ENCODE data around the gene CYP51A1.
"Not testable (repeated sequence)": the region's sequence is repeated elsewhere in the genome, so short reads cannot be mapped to it uniquely, and the experiment has no call there.

CYP51A1 gene

DNA sequence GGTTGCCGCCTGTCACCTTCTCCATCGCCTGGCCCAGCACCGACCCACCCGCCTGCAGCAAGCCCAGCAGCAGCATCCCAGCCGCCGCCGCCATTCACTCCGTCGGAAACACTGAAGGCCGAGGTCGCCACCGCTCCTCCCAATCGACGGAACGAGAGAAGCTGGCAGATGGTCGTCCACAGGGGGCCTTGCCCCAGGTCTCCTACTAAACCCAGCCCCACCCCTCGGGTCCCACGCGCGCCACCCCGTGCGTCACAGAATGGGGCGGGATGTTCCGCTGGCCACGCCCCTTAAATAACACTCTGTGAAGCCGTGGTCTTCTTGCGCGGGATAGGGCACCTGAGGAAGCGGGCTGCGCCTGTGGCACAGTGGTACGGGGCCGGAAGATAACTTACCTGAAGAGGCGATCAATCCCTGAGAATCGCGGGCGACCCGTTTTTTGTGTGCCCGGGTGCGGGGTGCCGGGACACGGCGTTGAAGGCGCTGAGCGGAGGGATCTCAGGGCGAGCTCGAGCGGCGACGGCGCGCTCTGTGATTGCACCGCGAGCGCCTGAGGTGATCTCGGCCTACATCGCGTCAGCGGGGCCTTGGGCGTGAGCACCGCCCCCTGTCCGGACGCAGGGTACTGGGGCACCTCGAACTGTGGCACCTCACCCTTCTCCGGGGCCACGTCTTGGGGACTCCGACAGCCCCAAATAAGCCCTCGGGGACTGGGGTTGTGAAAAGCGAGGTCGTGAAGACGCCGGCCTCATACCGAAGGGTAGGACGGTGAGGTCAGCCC lies at the start of gene CYP51A1:
TSS of gene CYP51A1 (minus strand) at position 207 of the 781 bp plus-strand sequence. CDS start at position 94, 113 bp downstream.
- peak; percentile 85 for DNase-seq

DNA sequence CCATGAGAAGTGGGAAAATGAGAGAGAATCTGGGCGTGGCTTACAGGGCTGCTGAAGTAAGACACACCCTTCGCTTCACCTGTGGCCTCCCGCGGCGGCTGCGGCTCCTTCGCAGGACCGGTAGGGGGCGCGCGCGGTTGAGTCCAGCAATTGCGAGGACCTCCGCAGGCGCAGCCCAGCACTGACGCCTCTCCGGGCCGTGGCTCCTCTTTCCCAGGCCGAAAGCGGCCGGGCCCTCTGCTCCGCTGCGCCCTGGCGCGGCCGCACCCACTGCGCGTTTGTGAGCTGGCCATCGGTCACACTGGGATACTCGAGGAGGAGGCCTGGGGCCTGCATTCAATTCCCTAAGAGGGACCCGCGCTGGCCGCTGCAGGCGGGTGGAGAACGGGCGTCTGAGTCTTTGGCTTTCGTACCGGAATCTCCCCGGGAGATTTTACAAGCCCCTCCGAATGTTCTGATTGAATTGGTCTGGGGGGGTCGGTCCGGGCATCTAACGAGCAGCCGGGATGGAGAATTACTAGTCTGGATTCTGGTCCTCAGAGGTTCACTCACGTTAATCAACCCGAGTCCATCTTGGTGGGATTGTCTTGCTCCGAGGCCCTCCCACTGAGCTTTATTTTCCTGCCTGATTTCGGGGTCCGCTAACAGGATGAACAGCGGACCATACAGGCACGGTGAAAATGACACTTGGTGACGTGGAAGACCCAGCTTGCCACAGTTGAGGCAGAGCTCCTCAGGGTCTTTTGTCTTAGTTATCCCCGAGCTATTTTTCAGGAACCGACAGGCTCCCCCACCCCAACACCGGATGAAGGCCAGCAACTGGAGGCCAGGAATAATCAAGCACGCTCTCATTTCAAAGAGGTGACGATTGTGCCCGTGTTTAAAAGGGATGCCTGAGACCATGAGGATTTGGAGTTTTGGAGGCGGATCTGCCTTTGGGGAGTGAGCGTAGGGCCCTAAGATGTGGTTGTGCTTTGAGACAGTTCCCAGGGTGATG lies 44.9 kb upstream of the CYP51A1 start, which contains the start of gene LRRD1:
TSS of gene LRRD1 (minus strand) at position 215 of the 997 bp plus-strand sequence. CDS start 13,940 bp downstream, outside the sequence.
- peak; percentile 75 for DNase-seq

DNA sequence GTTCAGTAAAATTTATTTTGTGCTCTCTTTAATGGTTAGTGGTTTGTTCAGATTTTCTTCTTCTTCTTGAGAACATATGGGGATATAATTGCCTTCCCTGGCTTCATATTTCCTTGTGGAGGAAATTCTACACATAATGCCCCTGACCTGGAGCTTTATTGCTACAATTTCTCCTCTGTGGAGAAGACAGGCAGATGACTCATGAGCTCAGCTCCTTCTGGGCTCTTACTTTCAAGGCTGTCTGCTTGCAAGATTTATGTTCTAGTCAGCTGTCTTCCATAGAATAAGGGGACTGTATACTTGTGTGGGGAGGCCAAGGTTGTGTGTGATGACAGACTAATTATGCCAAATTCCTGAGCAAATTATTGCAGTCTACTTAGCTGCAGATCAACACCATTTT lies 43.1 kb upstream of the CYP51A1 start:
- DNase-seq = no peak

DNA sequence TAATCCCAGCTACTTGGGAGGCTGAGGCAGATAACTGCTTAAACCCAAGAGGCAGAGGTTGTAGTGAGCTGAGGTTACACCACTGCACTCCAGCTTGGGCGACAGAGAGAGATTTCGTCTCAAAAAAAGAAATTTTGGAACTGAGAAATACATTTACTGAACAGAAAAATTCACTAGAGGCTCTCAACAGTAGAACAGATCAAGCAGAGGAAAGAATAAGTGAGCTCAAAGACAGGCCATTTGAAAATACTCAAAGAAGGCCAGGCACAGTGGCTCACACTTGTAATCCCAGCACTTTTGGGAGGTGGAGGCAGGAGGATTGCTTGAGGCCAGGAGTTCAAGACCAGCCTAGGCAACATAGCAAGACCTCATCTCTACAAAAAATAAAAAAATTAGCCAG lies 35.3 kb upstream of the CYP51A1 start:
- DNase-seq = not testable (repeated sequence)

DNA sequence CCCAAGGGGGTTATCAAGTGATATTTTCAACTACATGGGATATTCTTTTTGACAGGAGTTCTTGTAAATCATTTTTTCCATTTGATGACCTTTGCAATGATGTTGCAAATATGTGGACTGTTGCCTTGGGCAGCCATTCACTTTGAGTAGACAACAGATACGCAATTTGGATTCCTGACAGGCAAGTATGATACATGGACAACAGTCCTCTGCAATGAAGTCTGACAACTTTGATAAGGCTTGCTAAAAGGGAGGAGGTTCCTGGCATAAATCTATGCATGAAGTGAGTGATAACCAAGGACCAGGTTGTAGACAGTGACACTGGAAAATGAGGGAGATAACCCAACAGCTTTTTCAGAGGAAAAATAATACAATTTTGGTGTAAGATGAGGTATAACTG lies 27.0 kb upstream of the CYP51A1 start:
- no peak for DNase-seq

DNA sequence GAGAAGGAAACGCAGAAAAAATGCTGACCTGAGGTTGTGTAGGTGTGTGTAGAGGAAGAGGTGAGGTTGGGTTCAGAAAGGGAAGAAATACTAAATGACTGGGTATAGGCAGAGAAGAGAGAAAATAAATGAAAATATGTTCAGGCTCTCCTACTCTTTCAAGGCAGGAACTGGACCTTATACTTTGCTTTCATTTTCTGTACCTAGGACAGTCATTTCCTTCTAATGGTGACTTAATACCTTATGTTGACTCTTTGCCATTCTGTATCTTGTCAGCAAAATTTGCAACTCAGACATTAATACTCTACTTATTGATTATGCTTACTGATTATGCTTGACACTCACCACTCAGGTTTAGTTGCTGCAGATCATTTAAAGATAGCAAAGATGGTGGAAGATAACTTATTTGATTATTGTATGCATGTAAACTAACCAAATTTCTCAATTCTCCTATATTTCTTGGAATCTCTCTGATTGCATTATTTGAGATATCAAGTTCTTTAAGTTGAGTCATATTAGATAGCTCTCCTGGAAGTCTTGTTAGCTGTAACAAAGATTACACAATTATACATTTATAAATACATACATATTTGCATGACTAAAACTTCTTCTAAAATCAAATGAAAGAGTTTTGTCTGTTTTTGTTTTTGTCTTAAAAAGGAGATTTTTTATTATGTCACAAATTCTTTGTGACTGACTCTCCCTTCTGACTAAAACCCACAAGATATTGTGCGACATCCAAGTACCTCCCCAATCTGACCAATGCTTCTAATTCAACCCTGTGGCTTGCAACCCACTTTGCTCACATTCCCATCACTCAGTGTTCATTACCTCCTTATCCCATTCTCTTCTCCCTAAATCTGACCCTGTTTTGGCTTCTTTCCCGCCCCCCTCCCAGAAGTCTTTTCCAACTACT lies 24.6 kb upstream of the CYP51A1 start:
- DNase-seq = no peak

DNA sequence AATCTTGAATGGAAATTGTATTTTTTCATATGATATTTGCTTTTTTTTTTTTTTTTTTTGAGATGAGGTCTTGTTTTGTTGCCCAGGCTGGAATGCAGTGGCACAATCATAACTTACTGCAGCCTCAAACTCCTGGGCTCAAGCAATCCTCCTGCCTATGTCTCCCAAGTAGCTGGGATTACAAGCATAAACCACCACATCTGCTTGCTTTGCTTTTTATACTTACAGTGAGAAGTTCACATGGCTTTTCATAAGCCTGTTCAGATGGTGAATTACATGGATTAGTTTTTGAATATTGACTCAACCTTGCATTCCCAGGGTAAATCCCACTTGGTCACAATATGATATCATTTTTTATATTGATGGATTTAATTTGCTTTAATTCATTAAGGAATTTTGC lies 22.7 kb upstream of the CYP51A1 start:
- DNase-seq = no peak

DNA sequence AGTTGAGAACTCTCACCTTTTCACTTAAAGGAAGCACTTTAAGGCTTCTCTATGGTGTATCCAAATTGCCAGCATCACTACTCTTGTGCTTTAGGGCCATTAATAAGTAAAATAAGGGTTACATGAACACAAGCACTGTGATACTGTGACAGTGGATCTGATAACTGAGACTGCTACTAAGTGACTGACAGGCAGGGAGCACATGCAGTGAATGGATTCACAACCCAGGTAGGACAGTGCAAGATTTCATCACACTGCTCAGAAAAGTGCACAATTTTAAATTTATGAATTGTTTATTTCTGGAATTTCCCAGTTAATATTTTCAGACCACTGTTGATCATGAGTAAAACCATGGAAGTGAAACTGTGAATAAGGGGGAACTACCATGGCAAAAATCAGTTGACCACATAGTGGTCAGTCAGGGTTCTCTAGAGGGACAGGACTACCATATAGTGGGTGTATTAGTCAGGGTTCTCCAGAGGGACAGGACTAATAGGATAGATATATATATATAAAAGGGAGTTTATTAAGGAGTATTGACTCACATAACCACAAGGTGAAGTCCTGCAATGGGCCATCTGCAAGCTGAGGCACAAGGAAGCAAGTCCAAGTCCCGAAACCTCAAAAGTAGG lies 20.9 kb upstream of the CYP51A1 start:
- no peak for DNase-seq

DNA sequence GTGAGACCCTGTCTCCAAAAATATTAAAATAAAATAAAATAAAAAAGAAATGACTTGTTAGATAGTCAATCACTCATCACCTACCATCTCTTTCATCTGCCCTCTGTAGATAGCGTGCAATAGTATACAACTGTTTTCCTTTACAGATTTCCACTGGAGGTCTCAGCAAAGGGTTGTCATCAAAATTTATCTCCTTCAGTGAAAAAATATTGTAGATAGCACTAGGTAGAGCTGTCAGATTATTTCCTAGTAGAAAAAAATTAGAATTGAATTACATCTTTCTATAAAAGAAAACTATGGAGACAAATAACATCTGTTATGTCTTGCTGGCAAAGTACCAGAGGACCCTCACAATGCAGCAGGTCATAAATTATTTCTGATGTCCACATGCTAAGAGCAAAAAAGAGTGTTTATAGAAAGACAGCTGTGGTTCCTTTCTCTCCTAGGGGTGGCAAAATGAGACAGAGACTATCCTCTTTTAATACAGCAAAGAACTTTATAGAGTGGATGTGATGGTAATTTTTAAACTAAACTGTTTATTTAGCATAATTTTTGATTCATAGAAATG lies 16.3 kb upstream of the CYP51A1 start:
- DNase-seq = no peak

DNA sequence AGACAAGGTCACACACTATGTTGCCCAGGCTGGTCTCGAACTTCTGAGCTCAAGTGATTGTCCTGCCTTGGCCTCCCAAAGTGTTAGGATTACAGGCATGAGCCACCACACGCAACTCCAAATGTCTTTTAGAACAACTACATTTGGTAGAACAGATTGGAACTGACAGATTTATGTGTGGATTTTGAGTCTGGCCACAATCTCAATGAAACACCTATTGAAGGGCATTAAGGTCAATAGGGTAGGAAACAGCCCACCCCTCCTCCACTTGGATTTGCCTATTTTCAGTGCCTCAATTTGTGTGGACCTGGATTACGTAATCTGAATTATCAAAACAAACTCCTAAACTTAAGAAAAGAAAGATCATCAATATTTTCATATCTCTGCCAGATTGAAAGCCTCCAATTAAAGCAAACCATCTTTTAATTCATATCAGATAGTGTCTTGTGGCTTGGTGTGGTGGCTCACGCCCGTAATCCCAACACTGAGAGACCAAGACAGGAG lies 15.5 kb upstream of the CYP51A1 start:
- DNase-seq = no peak

DNA sequence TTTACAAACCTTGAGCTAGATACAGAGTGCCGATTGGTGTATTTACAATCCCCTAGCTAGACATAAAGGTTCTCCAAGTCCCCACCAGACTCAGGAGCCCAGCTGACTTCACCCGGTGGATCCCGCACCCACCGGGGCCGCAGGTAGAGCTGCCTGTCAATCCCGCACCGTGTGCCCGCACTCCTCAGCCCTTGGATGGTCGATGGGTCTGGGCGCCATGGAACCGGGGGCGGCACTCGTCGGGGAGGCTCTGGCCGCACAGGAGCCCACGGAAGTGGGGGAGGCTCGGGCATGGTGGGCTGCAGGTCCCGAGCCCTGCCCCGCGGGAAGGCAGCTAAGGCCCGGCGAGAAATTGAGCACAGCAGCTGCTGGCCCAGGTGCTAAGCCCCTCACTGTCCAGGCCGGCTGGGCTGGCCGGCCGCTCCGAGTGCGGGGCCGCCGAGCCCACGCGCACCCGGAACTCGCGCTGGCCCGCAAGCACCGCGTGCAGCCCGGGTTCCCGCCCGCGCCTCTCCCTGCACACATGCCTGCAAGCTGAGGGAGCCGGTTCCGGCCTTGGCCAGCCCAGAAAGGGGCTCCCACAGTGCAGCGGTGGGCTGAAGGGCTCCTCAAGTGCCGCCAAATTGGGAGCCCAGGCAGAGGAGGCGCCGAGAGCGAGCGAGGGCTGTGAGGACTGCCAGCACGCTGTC lies 9.1 kb upstream of the CYP51A1 start:
- not testable (repeated sequence) for DNase-seq

DNA sequence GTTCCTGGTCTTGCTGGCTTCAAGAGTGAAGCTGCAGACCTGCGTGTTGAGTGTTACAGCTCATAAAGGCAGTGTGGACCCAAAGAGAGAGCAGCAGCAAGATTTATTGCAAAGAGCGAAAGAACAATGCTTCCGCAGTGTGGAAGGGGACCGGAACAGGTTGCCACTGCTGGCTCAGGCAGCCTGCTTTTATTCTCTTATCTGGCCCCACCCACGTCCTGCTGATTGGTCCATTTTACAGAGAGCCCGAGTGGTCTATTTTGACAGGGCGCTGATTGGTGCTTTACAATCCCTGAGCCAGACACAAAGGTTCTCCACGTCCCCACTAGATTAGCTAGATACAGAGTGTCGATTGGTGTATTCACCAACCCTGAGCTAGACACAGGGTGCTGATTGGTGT lies 8.5 kb upstream of the CYP51A1 start:
- DNase-seq = not testable (repeated sequence)

DNA sequence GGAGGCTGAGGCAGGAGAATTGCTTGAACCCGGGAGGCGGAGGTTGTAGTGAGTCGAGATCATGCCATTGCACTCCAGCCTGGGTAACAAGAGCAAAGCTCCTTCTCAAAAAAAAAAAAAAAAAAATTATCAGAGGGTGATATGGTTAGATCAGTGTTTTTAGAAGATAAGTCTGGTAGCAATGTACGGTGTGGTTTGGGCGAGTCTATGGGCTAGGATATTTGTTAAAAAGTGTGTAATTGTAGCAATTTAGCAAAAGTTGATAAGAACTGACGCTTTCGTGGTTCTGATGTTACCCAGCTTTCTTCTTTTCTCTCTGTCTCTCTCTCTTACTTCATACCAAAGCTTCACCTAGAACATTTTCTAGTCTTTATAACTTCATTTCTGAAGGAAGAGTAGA lies 6.9 kb upstream of the CYP51A1 start:
- no peak for DNase-seq

DNA sequence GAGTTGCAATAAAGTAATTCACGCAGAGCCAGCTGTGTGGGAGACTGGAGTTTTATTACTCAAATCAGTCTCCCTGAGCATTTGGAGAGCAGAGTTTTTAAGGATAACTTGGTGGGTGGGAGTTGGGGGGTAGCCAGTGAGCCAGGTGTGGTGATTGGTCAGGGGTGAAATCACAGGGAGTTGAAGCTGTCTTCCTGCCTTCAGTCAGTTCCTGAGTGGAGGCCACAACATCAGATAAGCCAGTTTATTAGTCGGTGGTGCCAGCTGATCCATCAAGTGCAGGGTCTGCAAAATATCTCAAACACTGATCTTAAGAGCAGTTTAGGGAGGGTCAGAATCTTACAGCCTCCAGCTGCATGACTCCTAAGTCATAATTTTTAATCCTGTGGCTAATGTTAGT lies 3.3 kb upstream of the CYP51A1 start:
- DNase-seq = no peak

DNA sequence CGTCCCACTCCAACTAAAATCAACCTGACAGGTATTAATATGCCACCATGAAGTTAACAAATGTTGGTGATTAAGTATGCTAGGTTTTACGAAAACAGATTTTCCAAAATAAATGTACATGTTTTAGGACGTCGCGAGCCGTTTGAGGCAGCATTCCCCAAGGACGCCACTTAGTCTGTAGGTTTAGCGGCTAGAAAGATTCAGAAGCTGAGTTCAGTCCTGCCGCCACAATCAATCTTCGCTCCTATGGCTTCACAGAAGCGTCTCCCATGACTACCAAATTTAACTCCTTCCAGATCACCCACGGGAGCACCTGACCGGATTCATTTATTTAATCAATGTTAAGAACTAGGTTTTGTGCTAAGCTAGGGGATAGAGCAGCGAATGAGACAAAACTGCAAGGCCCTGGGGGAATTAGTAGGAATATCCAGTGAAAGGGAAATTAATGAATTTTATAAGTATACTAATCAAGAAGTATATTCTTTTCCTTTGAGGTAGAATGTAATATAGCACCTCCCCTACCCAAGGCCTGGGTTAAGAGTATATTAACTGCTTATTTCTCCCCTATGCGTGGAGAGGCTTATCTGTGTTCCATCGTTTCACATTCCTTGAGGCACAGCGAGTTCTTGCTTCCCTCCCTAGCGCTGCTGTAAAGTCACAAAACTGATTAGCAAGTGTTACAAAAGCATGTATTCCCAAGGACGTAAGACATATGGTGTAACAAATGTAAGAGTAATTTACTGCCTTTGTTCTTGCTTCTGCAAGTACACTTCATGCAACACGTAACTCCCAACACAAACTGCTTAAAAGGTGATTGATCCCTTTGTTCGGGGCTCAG lies 994 bp upstream of the CYP51A1 start:
- no peak for DNase-seq

DNA sequence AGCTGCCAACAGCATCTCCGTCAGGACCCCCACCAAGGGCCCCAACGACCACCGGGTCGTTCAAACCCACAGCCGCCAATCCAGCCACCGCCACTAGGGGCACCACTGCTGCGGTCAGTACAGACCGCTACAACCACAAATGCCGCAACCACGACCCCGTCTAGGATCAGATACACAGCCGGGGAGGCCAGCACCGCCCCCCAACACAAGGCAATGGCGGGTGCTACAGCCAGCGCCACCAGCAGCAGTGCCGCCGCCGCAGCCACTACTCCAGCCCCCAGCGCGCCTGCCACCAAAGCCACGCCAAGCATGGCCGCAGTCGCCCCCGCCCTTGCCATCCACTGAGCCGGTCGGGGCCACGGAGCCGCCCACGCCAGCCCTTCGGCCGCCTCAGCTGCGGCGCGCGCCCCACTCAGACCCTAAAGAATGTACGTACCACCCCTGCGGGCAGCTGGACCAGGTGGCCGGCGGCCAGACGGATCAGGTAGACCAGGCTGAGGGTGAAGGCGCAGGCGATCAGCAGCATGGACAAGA lies 473 bp downstream of the CYP51A1 start:
- peak; percentile 49 for DNase-seq

DNA sequence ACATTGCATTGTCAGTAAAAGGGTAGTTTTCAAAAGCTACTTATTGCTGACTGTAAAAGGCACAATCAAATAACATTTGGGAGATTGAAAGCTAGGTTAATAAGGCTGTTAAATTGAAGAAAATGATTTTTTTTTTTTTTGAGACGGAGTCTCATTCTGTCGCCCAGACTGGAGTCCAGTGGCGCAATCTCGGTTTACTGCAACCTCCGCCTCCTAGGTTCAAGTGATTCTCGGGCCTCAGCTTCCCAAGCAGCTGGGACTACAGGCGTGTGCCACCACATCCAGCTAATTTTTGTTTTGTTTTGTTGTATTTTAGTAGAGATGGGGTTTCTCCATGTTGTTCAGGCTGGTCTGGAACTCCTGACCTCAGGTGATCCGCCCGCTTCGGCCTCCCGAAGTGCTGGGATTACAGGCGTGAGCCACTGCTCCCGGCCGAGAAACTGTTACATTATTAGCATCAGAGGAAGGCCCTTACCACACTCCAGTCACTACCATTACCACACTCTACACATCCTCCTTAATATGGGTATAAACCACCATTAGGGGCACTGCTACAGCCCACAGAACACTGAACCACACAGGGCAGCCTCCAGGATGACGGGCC lies 1.0 kb downstream of the CYP51A1 start:
- DNase-seq = no peak

DNA sequence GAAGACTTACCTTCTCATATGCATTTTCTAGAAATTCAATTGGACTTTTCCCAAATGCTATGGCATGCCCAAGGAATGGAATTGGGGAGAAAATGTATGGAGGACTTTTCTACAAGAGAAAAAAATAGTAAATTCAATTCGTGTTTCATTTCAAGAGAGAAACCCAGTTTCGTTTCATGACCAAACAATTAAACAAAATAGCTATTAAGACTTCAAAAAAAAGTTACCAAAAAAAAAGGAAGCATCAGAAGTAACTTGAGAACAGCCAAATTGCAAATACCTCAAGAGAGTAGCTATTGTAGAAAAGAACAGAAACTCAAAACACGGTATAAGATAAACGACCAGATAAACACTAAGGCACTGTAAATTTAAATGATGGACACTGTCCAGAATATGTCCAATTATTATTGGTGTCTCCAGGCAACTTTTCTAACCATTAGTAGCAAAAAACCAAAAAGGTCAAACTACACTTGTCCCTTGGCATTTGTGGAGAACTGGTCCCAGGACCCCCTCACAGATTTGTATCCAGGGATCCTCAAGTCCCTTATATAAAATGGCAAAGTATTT lies 2.4 kb downstream of the CYP51A1 start:
- DNase-seq = no peak

DNA sequence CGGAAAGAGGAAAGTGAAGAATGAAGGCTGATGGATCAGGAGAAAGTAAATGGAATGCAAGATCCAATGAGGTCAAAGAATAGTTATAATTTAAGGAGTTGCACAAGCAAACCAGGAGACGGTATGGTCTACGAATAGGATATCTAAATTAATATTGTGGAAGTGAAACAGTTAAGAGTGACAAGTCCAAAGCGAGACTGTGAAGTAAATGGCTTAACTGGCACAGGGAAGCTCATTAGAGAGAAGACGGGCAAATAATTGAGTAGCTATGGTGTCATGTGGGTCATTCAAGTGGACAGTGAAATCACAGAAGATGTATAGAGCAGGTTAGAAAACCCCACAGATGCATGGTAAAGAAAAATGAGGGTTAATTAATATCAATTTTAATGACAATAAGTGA lies 3.2 kb downstream of the CYP51A1 start:
- no peak for DNase-seq
